Brain microvascular endothelial cell (primary cell): ENCODE measurements around the gene SORBS1.

Experiments
- DNase-seq: peaks from one replicate; pipeline ENCODE4 v3.0.0-alpha.2; 2020
- H3K27ac ChIP-seq: fragments of 250-450 bp; sonication (Bioruptor Pico); 2 replicates; pipeline ENCODE4 v1.5.1; 2020; ENCODE audit warnings: mild to moderate bottlenecking, moderate library complexity
- H3K27me3 ChIP-seq: fragments of 250-450 bp; sonication (Bioruptor Pico); replicated peaks from 2 replicates; pipeline ENCODE4 v1.5.1; 2020; ENCODE audit warnings: mild to moderate bottlenecking
- H3K36me3 ChIP-seq: fragments of 250-450 bp; sonication (Bioruptor Pico); replicated peaks from 2 replicates; pipeline ENCODE4 v1.5.1; 2020; ENCODE audit warnings: mild to moderate bottlenecking
- H3K4me3 ChIP-seq: 2 replicates; pipeline ENCODE4 v1.5.1; 2011; ENCODE audit warnings: low read depth, mild to moderate bottlenecking, control low read depth, low read length, moderate library complexity
- CTCF ChIP-seq: IDR thresholded peaks from 2 replicates; pipeline ENCODE4 v1.5.1; 2011; ENCODE audit warnings: low read depth, mild to moderate bottlenecking, moderate library complexity, low read length, control low read depth, inconsistent platforms; ENCODE audit errors: missing control alignments
- in situ Hi-C: cut with HindIII; loops from 2 replicates; pipeline ENCODE4 v1.10.0; 2017; ENCODE audit warnings: low sequenced_read_pairs, low pct_ligation_motif_present

Gene SORBS1

GRCh38 chr10:95425592-95426465, 135.3 kb downstream of the SORBS1 start:
- Histone ChIP-seq H3K4me3 (no peak overlapping the region), H3K36me3 (no peaks in the 10 kb centered on the region), H3K27ac (no peak overlapping the region), H3K27me3 (no peaks in the 10 kb centered on the region)
- TF ChIP-seq CTCF, result no peak
- no peak for DNase-seq
- in situ Hi-C loops, result no loop called here

GRCh38 chr10:95423164-95424005, 137.8 kb downstream of the SORBS1 start:
- TF ChIP-seq CTCF, result no peak
- H3K4me3 ChIP-seq, result no peak overlapping the region
- H3K27me3 ChIP-seq, result no peaks in the 10 kb centered on the region
- no peaks in the 10 kb centered on the region for H3K36me3 ChIP-seq
- no peak overlapping the region for H3K27ac ChIP-seq
- in situ Hi-C loops, result no loop called here
- DNase-seq, result no peak

- Histone ChIP-seq H3K36me3 (no peaks in the 10 kb centered on the region), H3K27ac (no peak overlapping the region)
- in situ Hi-C loops, result no loop called here
Measured at GRCh38 chr10:95422233-95422632, 138.9 kb downstream of the SORBS1 start.

GRCh38 chr10:95421782-95422181, 139.4 kb downstream of the SORBS1 start:
- no peak overlapping the region for H3K27ac ChIP-seq
- no peaks in the 10 kb centered on the region for H3K36me3 ChIP-seq
- in situ Hi-C loops, result no loop called here
- H3K4me3 ChIP-seq, result no peak overlapping the region
- no peak for DNase-seq
- TF ChIP-seq CTCF, result no peak
- no peaks in the 10 kb centered on the region for H3K27me3 ChIP-seq

More at GRCh38 chr10:95422233-95422632, 138.9 kb downstream of the SORBS1 start:
- TF ChIP-seq CTCF, result no peak
- DNase-seq, result no peak
- Histone ChIP-seq H3K4me3 (no peak overlapping the region), H3K27me3 (no peaks in the 10 kb centered on the region)

GRCh38 chr10:95419399-95419798, 141.8 kb downstream of the SORBS1 start:
- H3K36me3 ChIP-seq, result no peaks in the 10 kb centered on the region
- H3K4me3 ChIP-seq, result no peak overlapping the region
- H3K27me3 ChIP-seq, result peaks cover 8% of the 10 kb centered on the region
- in situ Hi-C loops, result no loop called here
- no peak for TF ChIP-seq CTCF
- no peak for DNase-seq
- no peak overlapping the region for H3K27ac ChIP-seq
